ENCODE measurements around the gene MRPL58. TPM values are rescaled to one million over a fixed set of nuclear protein-coding genes. Genes with fewer than 3 reads are reported as not detected.
"Not testable (repeated sequence)": the region's sequence is repeated elsewhere in the genome, so short reads cannot be mapped to it uniquely, and the experiment has no call there.

MRPL58 gene
- 92.6 and 96.0 TPM in 2 replicates for total RNA-seq (2014; rRNA removed; shearing (Covaris generic))
- 88.1 and 100 TPM in 2 replicates for polyA plus RNA-seq (2015; cell fraction: cytosol; rRNA removed)
- 29.4 and 30.9 TPM in 2 replicates for polyA plus RNA-seq (2015; cell fraction: nucleus; rRNA removed)

GRCh38 chr17:75012346-75013091, at the start of gene MRPL58:
TSS of gene MRPL58 (plus strand) at chr17:75012670. CDS start at chr17:75012687, 17 bp downstream.
- DNase-seq (ENCODE audit: low read depth, low spot score) = peak; percentile 88
- in situ Hi-C loops (cut with HindIII; ENCODE audit: low pct_unique_long_range_greater_than_20kb, low sequenced_read_pairs) = no loop called here

- in situ Hi-C loops (cut with HindIII; ENCODE audit: low pct_unique_long_range_greater_than_20kb, low sequenced_read_pairs) = no loop called here
These were observed 48.8 kb upstream of the MRPL58 start for GRCh38 chr17:74963656-74964055.

GRCh38 chr17:74964246-74964761, 48.2 kb upstream of the MRPL58 start:
- DNase-seq (ENCODE audit: low read depth, low spot score) = no peak
- in situ Hi-C loops (cut with HindIII; ENCODE audit: low pct_unique_long_range_greater_than_20kb, low sequenced_read_pairs) = no loop called here

More at GRCh38 chr17:74963656-74964055, 48.8 kb upstream of the MRPL58 start:
- no peak for DNase-seq (ENCODE audit: low read depth, low spot score)

GRCh38 chr17:74964988-74965622, 47.4 kb upstream of the MRPL58 start:
- in situ Hi-C loops (cut with HindIII; ENCODE audit: low pct_unique_long_range_greater_than_20kb, low sequenced_read_pairs) = no loop called here
- no peak for DNase-seq (ENCODE audit: low read depth, low spot score)

- no peak for DNase-seq (ENCODE audit: low read depth, low spot score)
- in situ Hi-C loops (cut with HindIII; ENCODE audit: low pct_unique_long_range_greater_than_20kb, low sequenced_read_pairs) = no loop called here
These were observed 44.1 kb upstream of the MRPL58 start for GRCh38 chr17:74968361-74968780.

GRCh38 chr17:74969501-74969900, 43.0 kb upstream of the MRPL58 start:
- DNase-seq (ENCODE audit: low read depth, low spot score); in situ Hi-C loops (cut with HindIII; ENCODE audit: low pct_unique_long_range_greater_than_20kb, low sequenced_read_pairs): not testable (repeated sequence)

GRCh38 chr17:74970395-74970794, 42.1 kb upstream of the MRPL58 start:
- DNase-seq (ENCODE audit: low read depth, low spot score) = no peak
- in situ Hi-C loops (cut with HindIII; ENCODE audit: low pct_unique_long_range_greater_than_20kb, low sequenced_read_pairs) = no loop called here

- no peak for DNase-seq (ENCODE audit: low read depth, low spot score)
- in situ Hi-C loops (cut with HindIII; ENCODE audit: low pct_unique_long_range_greater_than_20kb, low sequenced_read_pairs) = no loop called here
These were observed 41.2 kb upstream of the MRPL58 start for GRCh38 chr17:74971069-74971841.

GRCh38 chr17:74971842-74972106, 40.7 kb upstream of the MRPL58 start:
- DNase-seq (ENCODE audit: low read depth, low spot score) = no peak
- in situ Hi-C loops (cut with HindIII; ENCODE audit: low pct_unique_long_range_greater_than_20kb, low sequenced_read_pairs) = no loop called here

- peak; percentile 38 for DNase-seq (ENCODE audit: low read depth, low spot score)
- in situ Hi-C loops (cut with HindIII; ENCODE audit: low pct_unique_long_range_greater_than_20kb, low sequenced_read_pairs) = no loop called here
These were observed 40.1 kb upstream of the MRPL58 start, which contains the start of gene HID1 for GRCh38 chr17:74972107-74972972. TSS of gene HID1 (minus strand) at chr17:74972759. CDS start at chr17:74972656, 103 bp downstream.

- in situ Hi-C loops (cut with HindIII; ENCODE audit: low pct_unique_long_range_greater_than_20kb, low sequenced_read_pairs) = no loop called here
- DNase-seq (ENCODE audit: low read depth, low spot score) = no peak
These were observed 39.5 kb upstream of the MRPL58 start for GRCh38 chr17:74972973-74973328.

GRCh38 chr17:74975943-74976342, 36.5 kb upstream of the MRPL58 start:
- no peak for DNase-seq (ENCODE audit: low read depth, low spot score)
- in situ Hi-C loops (cut with HindIII; ENCODE audit: low pct_unique_long_range_greater_than_20kb, low sequenced_read_pairs) = no loop called here

GRCh38 chr17:74977802-74978201, 34.7 kb upstream of the MRPL58 start:
- in situ Hi-C loops (cut with HindIII; ENCODE audit: low pct_unique_long_range_greater_than_20kb, low sequenced_read_pairs) = no loop called here
- no peak for DNase-seq (ENCODE audit: low read depth, low spot score)

GRCh38 chr17:74978240-74978639, 34.2 kb upstream of the MRPL58 start:
- in situ Hi-C loops (cut with HindIII; ENCODE audit: low pct_unique_long_range_greater_than_20kb, low sequenced_read_pairs) = no loop called here
- no peak for DNase-seq (ENCODE audit: low read depth, low spot score)

GRCh38 chr17:74979408-74980146, 32.9 kb upstream of the MRPL58 start:
- in situ Hi-C loops (cut with HindIII; ENCODE audit: low pct_unique_long_range_greater_than_20kb, low sequenced_read_pairs) = no loop called here
- DNase-seq (ENCODE audit: low read depth, low spot score) = no peak

GRCh38 chr17:74981318-74981978, 31.0 kb upstream of the MRPL58 start:
- DNase-seq (ENCODE audit: low read depth, low spot score) = no peak
- in situ Hi-C loops (cut with HindIII; ENCODE audit: low pct_unique_long_range_greater_than_20kb, low sequenced_read_pairs) = no loop called here

Measured in SK-MEL-5 (cell line).